ENCODE data around the gene GNPDA2.
"Not testable (repeated sequence)": the region's sequence is repeated elsewhere in the genome, so short reads cannot be mapped to it uniquely, and the experiment has no call there.

The GNPDA2 gene

DNA sequence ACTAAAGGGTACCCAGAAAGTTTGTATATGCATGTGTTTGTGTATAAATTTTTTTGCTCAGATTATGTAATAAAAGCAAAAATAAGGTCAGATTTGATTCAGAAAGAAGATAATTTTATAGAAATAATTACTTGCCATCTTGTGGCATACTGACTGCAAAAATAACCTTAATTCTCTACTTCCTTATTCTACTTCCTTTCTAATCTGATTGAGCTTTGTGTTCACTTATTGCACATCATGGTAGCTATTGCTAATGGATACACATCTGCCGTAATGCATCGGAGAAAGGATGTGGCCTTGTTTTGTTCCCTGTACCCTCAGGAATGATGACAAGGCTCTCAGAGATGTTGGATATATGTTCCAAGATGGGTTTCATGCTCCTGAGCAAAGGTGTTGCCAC lies 10.5 kb upstream of the GNPDA2 start:
- TF ChIP-seq, protein P1, sequence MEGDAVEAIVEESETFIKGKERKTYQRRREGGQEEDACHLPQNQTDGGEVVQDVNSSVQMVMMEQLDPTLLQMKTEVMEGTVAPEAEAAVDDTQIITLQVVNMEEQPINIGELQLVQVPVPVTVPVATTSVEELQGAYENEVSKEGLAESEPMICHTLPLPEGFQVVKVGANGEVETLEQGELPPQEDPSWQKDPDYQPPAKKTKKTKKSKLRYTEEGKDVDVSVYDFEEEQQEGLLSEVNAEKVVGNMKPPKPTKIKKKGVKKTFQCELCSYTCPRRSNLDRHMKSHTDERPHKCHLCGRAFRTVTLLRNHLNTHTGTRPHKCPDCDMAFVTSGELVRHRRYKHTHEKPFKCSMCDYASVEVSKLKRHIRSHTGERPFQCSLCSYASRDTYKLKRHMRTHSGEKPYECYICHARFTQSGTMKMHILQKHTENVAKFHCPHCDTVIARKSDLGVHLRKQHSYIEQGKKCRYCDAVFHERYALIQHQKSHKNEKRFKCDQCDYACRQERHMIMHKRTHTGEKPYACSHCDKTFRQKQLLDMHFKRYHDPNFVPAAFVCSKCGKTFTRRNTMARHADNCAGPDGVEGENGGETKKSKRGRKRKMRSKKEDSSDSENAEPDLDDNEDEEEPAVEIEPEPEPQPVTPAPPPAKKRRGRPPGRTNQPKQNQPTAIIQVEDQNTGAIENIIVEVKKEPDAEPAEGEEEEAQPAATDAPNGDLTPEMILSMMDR (IDR thresholded peaks at IDR 0.05; ENCODE audit: low read depth, low read length), result no peak
- Histone ChIP-seq H3K27ac (no peak overlapping the region), H3K36me3 (no peaks in the 10 kb centered on the region), H3K9me3 (ENCODE audit: severe bottlenecking) (no peaks in the 10 kb centered on the region), H3K4me3 (ENCODE audit: low read depth, low read length) (no peak overlapping the region), H3K27me3 (ENCODE audit: insufficient read depth, low read depth, severe bottlenecking) (no peaks in the 10 kb centered on the region)
- DNase-seq, result no peak

DNA sequence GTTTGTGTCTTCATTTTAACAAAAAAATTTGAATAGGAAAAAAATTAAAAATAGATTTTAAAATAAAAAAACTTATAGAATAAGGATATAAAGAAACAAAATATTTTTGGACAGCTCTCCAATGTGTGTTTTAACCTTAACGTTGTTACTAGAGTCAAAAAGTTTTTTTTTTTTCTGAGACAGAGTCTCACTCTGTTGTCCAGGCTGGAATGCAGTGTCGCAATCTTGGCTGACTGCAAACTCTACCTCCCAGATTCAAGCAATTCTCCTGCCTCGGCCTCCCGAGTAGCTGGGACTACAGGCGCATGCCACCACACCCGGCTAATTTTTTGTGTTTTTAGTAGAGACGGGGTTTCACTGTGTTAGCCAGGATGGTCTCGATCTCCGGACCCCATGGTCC lies 2.3 kb upstream of the GNPDA2 start:
- H3K27me3 ChIP-seq (ENCODE audit: insufficient read depth, low read depth, severe bottlenecking); H3K9me3 ChIP-seq (ENCODE audit: severe bottlenecking); H3K27ac ChIP-seq; DNase-seq; H3K4me3 ChIP-seq (ENCODE audit: low read depth, low read length); H3K36me3 ChIP-seq: not testable (repeated sequence)

DNA sequence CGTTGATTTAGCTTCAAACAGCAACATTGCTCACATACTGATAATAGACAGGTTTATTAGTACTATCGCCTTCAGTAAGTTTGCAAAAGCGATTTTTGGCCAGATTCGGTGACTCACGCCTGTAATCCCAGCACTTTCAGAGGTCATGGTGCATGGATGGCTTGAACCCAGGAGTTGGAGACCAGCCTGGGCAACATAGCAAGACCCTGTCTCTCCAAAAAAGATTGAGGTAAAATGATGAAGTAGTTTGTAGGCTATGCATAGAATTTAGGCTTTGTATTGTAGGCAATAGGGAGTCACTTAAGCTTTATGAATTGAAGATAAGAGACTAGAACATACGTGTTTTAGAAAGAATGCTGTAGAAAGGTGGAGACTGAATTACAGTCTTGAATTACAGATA lies 1.1 kb upstream of the GNPDA2 start:
- no peak overlapping the region for H3K4me3 ChIP-seq (ENCODE audit: low read depth, low read length)
- TF ChIP-seq, protein P1 (IDR thresholded peaks at IDR 0.05; ENCODE audit: low read depth, low read length), result no peak
- H3K9me3 ChIP-seq (ENCODE audit: severe bottlenecking), result no peaks in the 10 kb centered on the region
- DNase-seq, result no peak
- H3K27me3 ChIP-seq (ENCODE audit: insufficient read depth, low read depth, severe bottlenecking), result no peaks in the 10 kb centered on the region
- H3K27ac ChIP-seq, result no peak overlapping the region
- no peaks in the 10 kb centered on the region for H3K36me3 ChIP-seq

DNA sequence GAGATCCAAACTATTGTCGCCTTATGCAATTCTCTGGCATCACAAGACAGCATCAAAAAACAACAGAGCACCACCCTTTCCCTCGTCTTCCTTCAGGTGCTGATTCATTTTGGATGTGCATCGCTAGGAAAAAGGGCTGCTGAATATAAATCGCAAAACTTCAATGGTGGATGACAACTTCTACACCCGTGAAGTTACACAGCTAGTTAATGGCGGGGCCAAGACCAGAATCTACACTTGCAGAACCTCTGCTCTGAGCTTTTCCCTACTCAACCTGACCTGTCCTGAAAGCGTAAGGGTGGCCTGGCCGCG lies 674 bp downstream of the GNPDA2 start:
- H3K4me3 ChIP-seq (ENCODE audit: low read depth, low read length), result peak overlapping the region; percentile 96
- no peaks in the 10 kb centered on the region for H3K27me3 ChIP-seq (ENCODE audit: insufficient read depth, low read depth, severe bottlenecking)
- TF ChIP-seq, protein P1 (IDR thresholded peaks at IDR 0.05; ENCODE audit: low read depth, low read length), result no peak
- no peaks in the 10 kb centered on the region for H3K36me3 ChIP-seq
- H3K27ac ChIP-seq, result peak overlapping the region; percentile 90
- no peaks in the 10 kb centered on the region for H3K9me3 ChIP-seq (ENCODE audit: severe bottlenecking)
- DNase-seq, result no peak

DNA sequence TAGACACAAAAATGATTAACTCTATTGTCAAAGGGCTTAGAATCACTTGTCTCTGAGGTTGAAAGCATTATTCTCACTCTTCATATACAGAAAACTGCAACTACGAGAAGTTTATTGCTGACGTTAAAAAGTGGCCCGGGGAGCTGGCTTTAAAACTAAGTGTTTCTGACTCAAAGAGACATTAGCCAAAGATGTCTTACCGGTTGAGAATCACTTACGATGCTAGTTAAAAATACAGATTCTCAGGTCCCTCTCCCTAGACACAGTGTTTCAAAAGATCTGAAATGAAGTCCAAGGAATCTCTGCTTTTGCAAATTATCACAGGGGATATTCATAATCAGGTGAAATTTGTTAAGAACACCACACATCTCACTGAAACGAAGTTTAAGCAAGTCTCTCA lies 1.2 kb downstream of the GNPDA2 start:
- DNase-seq, result no peak
- no peaks in the 10 kb centered on the region for H3K9me3 ChIP-seq (ENCODE audit: severe bottlenecking)
- no peaks in the 10 kb centered on the region for H3K36me3 ChIP-seq
- TF ChIP-seq, protein P1 (IDR thresholded peaks at IDR 0.05; ENCODE audit: low read depth, low read length), result no peak
- H3K4me3 ChIP-seq (ENCODE audit: low read depth, low read length), result peak overlapping the region; percentile 96
- no peaks in the 10 kb centered on the region for H3K27me3 ChIP-seq (ENCODE audit: insufficient read depth, low read depth, severe bottlenecking)
- H3K27ac ChIP-seq, result no peak overlapping the region

DNA sequence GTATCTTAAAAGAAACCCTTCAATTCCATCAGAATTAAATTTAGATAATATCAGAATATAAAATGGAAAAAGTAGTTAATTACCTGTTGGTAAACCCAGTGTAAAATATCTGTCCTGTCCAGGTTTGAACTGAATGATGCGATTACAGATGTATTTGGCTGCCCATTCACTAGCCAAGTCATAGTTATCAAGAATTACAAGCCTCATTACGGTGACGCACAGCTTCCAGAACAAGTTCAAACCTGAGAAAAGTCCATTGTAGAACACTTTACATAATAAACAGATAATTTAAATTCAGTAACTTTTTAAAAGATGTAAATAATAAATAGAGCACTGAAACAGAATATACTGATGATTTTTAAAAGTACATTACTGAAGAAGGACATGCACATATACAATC lies 4.4 kb downstream of the GNPDA2 start:
- no peak overlapping the region for H3K27ac ChIP-seq
- H3K9me3 ChIP-seq (ENCODE audit: severe bottlenecking), result no peaks in the 10 kb centered on the region
- no peak overlapping the region for H3K4me3 ChIP-seq (ENCODE audit: low read depth, low read length)
- DNase-seq, result no peak
- TF ChIP-seq, protein P1 (IDR thresholded peaks at IDR 0.05; ENCODE audit: low read depth, low read length), result no peak
- H3K36me3 ChIP-seq, result no peaks in the 10 kb centered on the region
- no peaks in the 10 kb centered on the region for H3K27me3 ChIP-seq (ENCODE audit: insufficient read depth, low read depth, severe bottlenecking)
